GM21381 (cell line): Measurements from ENCODE around the gene ABLIM3.

ENCODE experiments used
- ATAC-seq: cut with Tn5 transposase; IDR thresholded peaks from one replicate; pipeline ENCODE4 v1.9.1; 2021; ENCODE audit warnings: mild to moderate bottlenecking, moderate library complexity; ENCODE audit not compliant: unreplicated experiment

Gene ABLIM3

DNA sequence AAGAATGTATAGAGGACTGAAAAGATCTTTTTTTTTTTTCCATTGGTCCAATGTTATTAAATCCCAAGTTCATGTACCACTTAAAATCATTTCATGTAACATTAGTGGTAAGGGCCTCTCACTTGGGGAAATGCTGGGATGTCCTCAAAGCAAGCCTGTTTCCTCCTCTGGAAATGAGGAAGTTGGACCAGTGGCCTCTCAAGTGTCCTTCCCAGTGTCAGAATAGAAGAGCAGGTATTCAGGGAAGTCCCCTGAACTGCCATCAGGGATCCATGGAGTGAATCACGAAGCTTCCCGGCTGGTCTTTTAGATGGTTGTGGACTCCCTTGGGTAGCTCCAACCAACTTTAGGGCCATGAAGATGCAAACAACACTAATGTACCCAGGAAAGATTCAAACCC lies 75.2 kb downstream of the ABLIM3 start:
- ATAC-seq: no peak

DNA sequence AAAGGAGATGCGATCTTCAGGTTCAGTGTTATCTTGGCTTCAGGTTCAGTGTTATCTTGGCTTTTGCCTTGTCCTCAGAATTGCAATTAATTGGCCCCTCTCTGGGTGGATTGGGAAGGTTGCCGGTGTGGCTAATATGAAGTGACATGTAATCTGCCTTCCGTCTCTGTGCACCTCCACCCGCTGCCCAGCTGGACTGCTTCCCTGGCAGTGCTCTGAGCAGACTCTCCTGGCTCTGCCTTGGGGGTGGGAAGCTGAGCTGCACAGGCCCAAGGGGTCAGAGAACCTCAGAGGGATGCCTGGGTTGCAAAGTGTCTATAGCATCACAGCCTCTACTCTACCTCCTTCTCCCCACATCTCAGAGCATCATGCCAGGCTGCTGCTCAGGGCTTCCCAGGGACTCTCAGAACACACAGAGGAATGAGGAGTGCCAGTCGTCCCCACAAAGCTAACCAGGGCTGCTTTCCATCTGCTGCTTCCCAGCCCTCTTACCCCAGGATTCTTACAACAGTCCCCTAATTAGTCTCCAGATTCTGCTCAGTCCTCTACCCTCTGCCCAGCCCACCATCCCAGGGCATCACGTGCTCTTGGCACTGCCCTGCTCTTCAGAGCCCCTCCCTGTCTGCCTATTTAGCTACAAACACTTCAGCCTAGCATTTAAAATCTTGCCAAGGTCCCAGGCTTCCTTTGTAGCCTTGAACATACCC lies 76.0 kb downstream of the ABLIM3 start:
- ATAC-seq: no peak

DNA sequence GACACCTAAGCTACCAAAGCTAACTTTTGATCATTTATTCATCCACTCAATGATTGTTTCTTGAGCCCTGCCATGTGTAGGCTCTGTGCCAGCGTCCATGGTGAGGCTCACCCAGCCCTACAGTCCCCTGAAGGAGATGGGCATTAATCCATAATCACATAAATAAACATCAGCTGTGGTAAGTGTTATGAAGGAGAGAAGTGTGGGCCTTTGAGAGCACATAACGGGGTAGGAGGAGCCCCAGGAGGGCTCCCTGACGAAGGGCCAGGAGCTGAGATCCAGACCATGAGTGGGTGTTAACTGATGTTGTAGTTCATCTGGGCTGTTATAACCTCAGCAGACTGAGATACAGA lies 76.5 kb downstream of the ABLIM3 start:
- ATAC-seq: no peak

DNA sequence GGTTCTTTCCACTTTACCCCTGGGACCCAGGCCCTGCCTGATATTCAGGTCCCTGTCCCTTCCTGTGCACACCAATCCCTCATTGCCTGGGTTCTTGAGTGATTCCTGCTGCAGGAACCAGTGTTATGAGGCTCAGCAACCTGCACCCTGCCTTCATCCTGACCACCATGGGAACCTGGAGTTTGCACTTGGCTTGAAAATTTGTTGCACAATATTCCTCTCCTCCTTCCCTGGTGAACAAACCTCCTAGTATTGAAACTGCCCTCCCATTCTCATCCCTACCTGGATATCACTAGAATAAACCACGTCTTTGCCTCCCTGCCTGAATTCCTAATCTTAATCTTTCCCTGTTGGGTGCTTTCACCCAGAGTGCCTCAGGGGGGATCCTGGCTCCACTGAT lies 78.3 kb downstream of the ABLIM3 start:
- ATAC-seq: no peak

DNA sequence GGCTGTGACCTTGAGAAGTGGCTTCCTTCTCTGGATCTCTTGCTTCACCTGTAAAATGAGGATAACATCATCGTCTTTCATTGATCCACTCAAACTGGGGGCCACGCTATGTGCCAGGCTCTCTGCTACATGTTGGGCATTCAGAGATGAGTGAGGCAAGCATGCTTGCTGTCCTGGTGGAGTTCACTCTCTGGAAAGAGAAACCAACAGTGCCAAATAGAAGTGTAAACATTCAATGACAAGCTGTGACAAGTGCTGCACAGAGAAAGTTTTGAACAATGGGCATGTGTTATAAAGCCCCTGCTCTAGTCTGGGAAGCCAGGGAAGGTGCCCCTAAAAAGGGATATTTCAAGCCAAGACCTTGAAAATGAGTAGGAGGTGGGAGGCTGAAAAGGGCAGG lies 79.5 kb downstream of the ABLIM3 start:
- ATAC-seq: no peak

DNA sequence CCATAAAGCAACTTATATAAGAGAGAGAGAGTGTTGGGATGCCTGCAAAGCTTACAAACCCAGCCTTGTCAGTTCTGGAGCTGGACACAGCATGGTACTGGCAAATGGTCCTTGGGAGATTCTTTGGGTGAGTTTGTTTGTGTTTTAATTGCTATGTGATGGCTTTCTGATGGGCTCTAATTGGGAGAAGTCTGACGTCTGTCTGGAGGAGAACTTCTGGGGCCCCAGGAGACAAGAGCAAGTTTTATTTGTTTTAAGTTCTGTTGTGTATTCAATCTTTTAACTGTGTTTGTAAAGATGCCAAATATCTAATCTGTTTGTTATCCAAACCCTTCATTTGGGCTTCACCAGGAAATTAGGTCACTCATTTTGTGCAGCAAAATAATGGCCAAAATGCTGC lies 80.0 kb downstream of the ABLIM3 start:
- no peak for ATAC-seq

DNA sequence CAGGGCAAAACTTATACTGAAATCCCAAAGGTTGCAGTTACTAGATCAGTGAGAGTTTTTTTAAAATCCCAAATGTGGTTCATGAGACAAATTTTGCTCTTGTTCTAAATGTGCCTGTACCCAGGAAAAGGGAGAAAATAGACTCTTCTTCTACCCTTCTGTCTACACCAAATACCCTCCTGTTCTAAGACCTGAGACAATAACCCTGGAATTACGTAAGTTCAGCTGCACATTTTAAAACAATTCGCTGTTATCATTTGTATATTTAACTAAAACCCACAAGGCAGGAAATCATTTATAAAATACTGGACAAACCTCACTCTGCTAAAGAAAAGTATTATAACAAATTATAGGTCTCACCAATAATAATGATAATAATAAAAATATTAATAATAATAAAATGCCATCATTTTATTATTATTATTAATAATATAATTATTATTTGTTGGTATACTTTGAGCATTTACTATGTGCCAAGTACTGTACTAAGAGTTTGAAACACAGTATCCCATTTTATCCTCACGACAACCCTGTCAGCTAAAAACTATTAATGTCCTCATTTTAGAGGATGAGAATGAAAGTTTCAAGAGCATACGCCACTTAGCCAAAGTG lies 80.5 kb downstream of the ABLIM3 start:
- no peak for ATAC-seq

DNA sequence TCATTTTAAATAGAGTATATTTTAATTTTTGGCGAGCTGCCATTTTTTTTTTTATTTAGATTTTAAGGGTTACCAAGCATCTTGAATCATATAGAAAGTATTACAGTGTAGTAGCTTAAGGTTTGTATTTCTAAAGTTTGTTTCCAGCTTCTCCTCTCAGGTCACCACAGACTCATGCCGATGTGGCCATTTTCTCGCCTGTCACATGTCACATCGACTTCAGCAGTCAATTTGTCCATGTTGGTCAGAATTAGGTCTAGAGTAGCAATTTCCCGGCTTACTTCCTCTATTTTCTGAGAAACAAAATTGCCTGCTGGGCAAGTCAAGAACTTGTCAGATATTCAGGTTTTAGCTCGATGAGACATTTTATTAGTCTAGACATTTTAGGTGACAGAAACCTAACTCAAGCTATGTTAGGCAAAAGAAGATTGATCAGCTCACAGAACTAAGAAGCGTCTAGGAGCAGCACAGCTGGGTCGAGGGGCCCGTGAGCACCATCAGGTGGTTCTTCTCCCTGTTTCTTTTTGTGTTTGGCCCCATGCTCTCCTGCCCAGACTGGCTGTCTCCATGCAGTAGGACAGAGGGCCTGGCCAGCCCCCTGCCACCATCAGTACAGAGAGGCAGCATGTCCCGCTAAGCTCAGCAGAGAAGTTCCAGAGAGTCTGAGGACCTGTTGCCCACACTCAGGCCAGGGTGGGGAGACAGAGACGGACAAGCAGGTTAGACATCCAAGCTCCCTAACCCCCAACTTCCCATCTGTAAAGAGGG lies 82.0 kb downstream of the ABLIM3 start:
- ATAC-seq: no peak

DNA sequence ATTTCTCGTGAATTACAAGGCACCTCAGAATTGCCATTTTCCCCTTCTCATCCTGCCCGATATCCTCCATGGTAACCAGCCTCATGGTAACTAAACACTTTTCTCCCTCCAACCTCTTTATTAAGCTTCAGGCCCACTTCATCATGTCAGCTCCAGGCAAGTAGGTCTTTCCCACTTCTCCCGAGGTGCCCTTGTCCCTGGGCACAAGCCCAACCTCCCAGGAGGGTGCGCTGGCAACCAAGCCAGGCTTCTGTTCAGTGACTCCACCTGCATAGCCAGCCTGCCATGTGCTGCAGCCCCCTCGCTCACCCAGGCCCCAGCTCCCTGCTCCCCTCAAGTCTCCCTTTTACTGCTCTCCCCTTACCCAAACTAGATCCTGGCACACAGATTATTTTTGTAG lies 83.0 kb downstream of the ABLIM3 start:
- ATAC-seq: no peak

DNA sequence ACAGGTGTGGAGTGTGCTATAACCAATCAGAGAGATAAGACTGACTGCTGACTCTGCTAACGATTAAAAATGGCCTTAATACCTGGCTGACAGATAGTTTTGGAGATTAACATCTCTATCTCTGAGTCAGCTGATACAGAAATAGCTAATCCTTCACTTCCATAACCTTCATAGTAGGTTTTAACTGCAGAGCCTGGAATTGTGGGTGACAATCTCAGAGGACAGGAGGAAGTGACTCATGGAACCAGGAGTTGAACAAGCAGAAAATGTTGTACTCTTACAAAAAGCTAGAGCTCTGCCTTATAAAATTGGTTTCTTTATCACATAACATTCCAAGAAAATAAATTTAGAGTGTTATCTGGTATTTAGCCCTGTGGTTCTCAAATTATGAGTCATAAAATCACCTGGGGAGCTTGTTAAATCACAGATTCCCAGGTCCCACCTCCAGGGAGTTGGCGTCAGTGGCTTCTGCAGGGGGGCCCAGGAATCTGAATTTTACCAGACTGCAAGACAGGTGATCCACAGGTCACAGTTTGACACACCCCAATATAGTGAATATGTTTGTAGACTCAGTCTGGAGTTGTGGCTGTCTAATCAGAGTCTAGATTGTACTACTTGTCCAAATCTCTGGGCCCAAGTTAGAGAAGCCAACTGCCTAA lies 86.0 kb downstream of the ABLIM3 start:
- no peak for ATAC-seq

DNA sequence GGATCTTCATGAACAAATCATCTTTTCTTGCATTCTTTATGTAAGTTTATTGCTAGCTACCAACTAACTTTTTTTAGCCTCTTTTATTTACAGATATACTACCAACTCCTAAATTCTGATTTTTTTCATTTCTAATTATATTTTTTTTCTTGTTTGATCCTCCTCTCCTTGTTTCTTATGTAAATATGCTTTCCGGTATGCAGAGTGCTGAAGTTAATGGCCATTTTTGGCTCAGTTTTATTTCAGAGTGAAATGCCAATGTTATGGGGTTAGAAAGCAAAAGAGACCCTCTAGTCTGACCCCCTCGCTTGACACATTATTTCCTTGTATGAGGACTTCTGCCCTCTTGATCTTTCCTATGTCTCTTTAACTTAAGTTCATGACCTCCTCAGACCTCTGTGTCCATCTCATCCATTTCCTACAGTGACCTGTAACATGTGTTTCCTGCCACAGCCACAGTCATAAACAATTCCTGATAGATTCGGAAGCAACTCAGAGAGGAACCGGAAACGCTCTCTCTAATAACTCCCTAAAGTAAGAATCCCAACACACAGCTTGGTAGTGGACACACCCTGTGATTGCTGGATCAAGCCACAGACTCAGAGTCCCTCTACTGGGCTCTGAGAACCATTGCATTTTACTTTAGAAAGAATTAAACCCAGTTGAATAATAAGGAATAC lies 87.5 kb downstream of the ABLIM3 start:
- ATAC-seq: no peak

DNA sequence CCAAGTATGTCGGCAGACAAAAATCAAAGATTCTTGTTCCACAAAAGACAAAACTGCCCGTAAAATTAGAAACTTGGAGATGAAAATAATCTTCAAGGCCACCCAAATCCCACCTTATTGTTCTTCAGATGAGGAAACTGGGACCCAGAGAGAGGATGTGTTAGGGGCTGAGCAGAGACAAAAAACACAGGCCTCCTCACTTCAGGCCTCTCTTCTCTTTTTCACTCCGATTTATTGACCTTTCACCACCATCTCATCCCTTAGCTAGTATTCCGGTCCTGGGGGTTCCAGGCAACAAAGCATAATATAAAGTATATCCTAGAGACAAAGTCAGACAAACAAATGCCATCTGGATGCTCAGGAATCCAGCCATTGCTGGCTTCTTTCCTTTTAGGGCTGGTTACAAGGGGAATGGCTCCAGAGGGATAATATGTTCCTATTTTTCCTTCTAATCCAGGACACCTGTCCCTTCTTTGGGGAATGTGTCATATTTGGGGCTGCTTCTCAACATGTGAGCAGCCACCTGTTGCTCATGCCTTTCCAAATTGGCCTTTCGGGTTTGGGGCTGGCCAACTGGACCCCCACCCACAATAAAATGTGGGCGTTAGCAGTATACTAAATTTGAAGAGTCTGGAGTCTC lies 88.1 kb downstream of the ABLIM3 start:
- ATAC-seq: no peak

DNA sequence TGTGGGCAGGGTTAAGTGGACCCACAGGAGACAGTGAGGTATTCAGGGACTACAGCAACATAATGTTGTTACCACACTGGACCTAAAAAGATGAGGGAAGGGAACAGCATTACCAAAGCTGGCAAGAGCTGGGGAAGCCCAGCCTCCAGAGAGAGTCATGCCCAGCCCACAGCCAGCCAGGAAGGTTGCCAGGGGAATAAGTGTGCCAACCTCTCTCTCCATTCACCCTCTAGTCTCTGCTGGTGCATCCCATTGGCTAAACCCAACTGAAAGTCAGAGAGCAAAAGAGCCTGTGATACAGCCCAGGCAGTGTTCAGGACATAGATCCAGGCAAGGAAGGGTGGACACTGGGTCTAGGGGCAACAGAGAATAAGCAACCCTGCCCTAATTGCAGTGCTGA lies 94.5 kb downstream of the ABLIM3 start:
- no peak for ATAC-seq

DNA sequence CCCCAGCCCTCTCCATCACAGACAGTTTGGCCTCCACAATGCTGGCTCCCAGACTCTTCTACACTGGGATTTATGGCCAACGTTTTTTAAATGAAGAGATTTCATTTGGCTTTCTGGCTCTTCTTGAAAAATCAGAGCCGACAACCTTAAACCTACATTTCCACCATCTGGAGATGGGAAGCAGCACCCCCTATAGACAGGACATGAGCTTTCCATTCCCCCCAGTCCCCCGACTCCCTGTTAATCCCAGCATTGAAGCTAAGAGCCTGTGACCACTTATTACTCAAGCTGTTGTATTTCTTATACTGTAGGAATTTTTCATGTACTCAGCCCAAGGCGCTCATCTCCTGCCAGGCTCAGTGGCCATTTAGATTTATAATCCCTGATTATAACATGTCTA lies 96.4 kb downstream of the ABLIM3 start:
- no peak for ATAC-seq

DNA sequence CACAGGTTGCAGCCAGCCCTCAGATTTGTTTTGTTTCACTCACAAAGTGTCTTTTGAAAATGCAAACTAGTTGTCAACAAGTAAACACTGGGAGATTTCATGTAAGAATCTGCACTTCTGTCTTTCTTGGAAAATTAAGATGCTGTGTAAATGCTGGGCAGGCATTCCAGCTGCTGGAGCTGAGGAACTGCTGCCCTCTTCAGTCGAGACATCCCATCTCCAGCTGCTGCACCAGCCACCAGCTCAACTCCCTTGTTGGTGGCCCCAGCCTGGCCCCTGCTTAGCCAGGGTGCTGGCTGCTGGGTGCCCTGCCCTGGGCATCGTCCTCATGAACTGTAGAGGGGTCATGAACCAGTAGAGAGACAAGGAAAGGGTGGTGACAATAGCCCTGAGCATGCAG lies 97.2 kb downstream of the ABLIM3 start:
- ATAC-seq: no peak

DNA sequence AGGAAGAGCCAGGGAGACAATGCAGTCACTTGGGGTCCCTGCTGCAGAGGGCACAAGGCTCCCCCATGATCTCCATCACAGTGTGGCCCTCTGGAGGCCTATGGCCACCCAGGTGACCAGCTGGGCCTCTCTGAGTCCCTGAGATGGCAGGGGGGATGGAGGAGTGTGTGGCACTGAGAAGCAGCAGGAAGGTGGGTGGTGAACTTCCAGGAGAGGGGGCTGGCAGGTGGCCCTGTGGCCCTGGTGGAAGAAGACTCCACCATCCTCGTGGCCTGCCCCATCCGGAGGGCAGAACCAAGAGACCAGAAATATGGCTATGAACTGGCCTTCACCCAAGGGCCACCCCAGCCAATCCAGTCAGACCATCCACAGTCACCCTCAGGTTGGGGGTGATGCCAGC lies 98.6 kb downstream of the ABLIM3 start:
- ATAC-seq: no peak

DNA sequence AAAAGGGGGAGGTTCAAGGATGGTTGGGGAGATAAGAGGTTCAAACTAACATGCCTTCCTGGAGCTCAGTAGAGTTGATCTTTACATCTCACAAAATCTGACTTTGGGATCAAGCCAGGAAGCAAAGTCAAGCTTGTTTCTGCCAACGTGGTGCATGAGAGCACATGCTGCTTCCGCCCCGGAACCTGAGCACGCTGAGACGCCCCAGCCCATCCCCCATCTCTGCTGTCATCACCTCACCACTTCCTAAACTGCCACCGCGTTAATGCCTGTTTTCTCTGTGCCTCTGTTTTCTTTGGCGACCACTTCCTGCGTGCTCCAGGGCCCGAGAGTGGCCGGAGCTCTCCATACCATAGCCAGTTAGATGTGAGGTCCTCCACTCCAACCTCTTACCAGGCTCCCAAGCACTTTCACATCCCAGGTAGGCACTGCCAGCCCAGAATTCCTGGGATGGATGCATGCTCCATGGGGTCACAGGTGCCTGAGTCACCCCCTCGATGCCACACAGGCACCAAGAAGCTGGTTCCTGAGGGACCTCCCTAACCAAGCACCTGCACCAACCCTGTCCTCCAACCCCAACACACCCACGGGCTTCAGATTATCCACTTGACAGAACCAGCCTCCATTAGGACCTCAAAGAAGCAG lies 99.2 kb downstream of the ABLIM3 start:
- ATAC-seq: no peak

DNA sequence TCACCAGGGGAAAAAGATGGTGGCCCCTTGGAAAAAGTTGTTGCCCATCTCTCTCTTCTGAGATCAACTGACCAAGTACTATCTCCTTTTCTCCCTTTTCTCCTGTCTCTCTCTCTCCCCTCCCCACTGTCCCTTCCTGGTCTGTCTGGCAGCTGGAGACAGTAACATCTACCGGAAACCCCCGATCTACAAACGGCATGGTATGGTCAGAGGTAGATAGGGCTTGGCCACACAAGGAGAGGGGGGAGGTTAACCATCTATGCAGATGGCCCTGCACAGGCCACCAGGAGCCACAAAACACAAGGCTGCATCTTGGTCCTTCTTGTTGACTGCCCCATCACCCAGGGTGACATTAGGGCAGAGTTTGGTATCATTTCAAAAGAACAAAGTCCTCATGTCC lies 101.0 kb downstream of the ABLIM3 start:
- no peak for ATAC-seq

DNA sequence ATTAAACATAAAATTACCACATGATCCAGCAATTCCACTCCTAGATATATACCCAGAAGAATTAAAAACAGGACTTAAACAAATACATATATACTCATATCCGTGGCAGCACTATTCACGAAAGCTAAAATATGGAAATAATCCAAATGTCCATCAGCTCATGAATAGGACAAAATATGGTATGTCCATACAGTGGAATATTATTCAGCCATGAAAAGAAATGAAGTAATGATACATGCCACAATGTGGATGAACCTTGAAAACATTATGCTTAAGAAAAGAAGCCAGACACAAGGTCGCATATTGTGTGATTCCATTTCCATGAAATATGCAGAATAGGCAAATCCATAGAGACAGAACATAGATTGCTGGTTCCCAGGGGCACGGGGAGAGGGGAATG lies 105.6 kb downstream of the ABLIM3 start:
- ATAC-seq: no peak

DNA sequence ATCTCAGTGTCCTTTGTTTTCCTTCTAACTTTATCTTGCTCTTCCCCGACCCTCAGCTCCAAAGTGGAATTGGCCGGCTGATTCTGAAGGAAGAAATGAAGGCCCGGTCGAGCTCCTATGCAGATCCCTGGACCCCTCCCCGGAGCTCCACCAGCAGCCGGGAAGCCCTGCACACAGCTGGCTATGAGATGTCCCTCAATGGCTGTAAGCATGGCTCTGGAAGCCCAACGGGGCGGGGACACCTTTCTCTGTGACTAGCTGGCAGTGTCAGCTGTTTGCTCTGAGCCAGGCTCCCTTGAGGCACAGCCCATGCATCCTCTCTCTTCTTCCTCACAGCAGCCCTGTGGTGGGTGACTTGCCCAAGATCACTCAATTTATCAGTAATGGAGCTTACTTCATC lies 106.4 kb downstream of the ABLIM3 start:
- ATAC-seq: no peak
